ENCODE measurements around the gene TMBIM6.
"Not testable (repeated sequence)": the region's sequence is repeated elsewhere in the genome, so short reads cannot be mapped to it uniquely, and the experiment has no call there.

The TMBIM6 gene

DNA sequence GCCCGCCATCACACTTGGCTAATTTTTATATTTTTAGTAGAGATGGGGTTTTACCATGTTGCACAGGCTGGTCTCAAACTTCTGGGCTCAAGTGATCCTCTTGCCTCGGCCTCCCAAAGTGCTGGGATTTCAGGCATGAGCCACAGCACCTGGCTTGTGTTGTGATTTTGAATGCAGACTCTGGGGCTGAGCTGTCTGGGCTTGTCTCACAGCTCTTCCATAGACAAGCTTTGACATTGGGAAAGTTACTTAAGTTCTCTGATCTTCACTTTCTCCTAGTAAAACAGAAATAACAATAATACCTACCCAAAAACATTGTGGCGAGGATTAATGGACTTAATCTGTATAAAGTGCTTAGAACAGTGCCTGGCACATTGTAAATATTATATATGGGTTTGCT is 36.0 kb downstream of the TMBIM6 start:
- DNase-seq (ENCODE audit: low spot score), result no peak

DNA sequence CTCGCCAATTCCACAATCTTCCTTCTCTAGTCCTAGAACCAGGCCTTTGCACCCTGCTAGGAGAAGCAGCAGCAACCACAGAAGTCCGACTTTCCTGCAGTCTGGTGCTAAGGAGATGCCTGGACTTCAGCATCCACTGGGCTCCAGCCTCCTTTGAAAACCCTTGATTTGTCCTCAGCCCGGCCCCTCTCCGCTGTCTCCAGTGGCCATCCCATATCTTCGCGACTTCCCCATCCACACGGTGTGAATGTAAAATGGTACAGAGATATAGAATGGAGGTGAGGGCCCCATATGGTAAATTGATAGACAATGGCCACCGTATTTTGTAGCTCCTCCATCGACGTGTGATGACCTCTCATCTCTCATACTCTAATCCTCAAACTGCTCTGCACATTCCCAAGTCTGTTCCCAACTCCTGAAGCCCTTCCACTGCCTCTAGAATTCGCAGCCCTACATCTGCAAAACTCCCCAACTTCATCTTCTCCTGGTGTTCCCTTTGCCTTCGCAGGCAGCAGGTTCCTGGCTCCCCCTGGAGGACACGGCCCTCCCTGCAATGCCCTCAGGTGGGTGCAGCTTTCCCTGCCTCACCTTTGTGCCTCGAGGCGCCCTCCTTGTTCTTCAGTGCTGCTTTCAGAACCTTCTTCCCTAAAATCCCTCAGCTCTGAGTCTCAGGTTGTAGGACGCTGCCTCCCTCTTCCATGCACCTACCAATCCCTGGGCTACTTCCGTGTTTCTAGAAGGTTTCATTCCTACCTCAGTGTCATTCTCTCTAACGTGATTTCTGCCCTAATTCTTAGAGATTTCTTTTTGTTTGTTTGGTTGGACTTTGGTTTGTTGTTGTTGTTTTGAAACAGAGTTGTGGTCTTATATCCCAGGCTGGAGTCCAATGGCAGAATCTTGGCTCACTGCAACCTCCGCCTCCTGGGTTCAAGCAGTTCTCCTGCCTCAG is 36.7 kb downstream of the TMBIM6 start:
- DNase-seq (ENCODE audit: low spot score), result no peak

DNA sequence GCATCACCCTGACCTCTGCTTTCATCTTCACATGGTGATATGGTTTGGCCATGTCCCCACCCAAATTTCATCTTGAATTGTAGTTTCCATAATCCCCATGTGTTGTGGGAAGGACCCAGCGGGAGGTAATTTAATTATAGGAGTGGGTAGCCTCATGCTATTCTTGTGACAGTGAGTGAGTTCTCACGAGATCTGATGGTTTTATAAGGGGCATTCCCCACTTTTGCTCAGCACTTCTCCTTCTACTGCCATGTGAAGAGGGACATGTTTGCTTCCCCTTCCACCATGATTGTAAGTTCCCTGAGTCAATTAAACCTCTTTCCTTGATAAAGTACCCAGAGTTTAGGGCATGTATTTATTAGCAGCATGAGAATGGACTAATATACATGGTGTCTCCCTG is 38.2 kb downstream of the TMBIM6 start:
- no peak for DNase-seq (ENCODE audit: low spot score)

DNA sequence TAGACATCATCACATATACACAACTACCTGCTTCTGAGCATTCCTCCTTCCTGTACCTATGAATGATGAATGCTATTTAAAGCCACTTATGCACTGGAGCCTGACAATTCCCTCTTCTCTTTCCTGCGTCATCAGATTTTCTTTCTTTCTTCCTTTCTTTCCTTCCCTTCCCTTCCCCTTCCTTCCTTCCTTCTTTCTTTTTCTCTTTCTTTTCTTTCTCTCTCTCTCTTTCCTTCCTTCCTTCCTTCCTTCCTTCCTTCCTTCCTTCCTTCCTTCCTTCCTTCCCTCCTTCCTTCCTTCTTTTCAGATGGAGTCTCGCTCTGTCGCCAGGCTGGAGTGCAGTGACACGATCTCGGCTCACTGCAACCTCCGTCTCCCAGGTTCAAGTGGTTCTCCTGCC is 39.6 kb downstream of the TMBIM6 start:
- DNase-seq (ENCODE audit: low spot score), result not testable (repeated sequence)

DNA sequence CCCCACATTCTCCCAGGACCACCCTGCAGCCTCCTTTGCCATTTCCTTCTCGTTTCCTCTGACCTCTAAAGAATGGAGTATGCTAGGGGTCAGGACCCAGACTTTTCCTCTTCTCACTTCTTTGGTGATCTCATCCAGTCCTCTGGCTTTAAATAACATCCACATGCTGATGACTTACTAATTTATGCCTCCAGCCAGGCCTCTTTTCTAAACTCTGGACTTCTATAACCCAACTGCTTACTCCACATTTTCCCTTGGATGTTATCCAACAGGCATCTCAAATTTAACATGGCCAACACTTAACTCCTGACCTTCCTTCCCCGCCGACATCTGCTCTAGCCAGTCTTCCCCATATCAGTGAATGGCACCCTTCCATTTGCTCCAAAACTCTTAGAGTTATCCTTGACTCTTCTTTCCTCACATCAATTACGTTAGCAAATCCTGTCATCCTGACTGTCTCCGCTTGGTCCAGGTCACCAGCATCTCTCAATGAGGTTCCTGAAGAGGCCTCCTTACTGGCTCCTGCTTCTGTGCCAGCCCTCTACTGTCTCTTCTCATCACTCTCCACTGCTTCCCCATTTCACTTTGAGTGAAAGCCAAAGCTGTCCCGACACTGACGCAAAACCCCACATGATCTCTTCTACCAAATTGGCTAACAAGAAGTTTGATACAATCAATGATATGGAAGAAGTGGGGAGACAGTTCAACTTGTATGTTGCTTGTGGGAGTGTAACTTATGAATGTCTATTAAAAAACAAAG is 42.7 kb downstream of the TMBIM6 start:
- DNase-seq (ENCODE audit: low spot score), result peak; percentile 58

DNA sequence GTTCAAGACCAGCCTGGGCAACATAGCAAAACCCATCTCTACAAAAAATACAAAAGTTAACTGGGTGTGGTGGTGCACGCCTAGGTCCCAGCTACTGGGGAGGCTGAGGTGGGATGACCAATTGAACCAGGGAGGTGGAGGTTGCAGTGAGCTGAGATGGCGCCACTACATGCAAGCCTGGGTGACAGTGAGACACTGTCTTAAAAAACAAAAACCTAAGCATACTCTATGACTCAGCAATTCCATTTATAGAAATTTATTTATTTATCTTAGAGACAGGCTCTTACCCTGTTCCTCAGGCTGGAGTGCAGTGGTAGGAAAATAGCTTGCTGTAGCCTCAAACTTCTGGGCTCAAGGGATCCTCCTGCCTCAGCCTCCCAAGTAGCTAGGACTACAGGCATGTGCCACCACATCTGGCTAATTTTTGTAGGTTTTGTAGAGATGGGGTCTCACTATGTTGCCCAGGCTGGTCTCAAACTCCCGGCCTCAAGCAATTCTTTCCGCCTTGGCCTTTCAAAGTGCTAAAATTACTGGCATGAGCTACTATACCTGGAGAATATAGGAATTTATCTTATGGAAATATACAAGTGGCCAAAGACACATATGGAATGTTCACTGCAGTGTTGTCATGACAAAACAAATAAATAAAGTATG is 43.5 kb downstream of the TMBIM6 start:
- no peak for DNase-seq (ENCODE audit: low spot score)

DNA sequence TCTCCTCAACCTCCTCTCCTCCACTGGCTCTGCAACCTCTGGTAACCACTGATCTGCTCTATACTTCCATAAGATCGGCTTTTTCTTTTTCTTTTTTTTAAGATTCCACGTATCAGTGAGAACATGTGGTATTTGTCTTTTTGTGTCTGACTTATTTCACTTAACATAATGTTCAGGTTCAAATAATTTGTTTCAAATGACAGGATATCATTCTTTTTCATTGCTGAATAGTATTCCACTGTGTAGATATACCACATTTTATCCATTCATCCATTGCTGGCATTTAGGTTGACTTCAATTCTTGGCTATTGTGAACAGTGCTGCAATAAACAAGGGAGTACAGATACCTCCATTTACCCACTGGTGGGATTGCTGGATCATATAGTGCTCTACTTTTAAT is 46.3 kb downstream of the TMBIM6 start:
- no peak for DNase-seq (ENCODE audit: low spot score)

DNA sequence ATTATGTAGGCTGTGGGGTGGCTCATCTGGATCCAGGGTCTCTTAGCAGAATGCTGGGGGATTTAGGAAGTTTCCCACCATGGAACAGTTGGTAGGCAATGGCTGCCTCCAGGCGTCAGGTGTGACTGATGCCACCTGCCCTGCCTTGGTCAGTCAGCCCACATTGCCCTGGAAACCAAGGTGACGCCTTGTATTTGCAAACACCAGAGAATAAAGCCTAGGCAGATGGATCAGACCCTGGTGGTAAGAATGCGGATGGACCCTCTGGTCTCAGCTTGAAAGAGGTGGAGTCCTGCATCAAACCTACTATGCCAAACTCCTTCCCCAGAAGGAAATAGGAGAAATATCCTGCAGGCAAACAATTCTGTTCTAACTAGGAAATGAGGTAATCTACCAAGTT is 48.6 kb downstream of the TMBIM6 start:
- DNase-seq (ENCODE audit: low spot score), result no peak

DNA sequence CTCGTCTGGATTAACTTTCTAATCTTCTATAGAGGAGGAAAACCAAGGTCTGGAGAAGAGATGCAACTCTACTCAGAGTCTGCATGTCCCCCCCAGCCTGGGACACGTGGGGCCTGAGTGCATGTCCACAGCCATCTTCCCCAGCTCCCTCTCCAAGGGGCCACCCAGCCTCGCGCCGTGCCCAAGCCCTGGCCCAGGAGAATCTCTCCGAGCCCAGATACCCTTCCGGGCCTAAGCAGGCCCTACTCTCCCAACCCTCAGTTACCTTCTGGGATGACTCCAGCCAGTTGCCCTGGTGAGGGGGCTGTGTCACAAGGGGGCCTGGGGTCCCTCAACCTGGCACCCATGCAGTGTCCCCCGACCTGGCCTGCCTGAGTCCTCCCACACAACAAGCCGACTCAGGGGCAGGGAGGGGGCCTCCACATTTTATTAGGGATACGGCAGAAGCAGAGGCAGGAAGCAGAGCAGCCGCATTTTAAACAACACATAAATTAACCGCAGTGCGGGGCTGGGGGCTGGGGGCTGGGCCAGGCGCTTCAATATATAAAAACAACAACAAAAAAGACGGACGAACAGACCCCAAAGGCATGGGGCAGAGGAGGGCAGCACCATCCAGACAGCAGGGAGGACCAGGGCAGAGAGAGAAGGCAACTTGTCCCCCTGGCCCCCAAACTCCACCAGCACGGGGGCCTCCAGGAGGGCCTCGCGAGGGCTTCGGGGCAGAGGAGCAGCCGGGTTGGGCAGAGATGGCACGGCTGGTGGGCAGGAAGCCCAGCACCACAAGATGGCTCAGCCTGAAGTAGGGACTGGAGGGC is 49.6 kb downstream of the TMBIM6 start:
- DNase-seq (ENCODE audit: low spot score), result no peak

DNA sequence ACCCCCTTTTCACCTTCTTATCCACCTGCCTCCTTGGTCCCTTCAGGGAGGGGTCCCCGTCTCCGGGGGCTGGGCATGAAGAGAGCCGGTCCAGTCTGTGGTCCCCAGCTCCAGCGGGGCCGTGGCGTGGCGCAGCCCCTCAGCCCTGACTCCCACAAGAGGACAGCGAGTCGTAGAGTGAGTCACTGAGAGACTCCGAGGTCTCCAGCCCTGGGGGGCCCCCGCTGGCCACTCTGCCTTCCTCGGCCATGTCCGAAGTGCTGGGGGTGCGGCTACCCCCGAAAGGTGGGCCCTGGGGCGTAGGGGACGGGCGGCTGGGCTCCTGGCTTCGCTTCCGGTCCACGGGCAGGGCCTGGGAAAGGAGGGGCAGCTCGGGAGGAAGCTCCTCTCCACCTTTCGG is 50.3 kb downstream of the TMBIM6 start:
- no peak for DNase-seq (ENCODE audit: low spot score)

DNA sequence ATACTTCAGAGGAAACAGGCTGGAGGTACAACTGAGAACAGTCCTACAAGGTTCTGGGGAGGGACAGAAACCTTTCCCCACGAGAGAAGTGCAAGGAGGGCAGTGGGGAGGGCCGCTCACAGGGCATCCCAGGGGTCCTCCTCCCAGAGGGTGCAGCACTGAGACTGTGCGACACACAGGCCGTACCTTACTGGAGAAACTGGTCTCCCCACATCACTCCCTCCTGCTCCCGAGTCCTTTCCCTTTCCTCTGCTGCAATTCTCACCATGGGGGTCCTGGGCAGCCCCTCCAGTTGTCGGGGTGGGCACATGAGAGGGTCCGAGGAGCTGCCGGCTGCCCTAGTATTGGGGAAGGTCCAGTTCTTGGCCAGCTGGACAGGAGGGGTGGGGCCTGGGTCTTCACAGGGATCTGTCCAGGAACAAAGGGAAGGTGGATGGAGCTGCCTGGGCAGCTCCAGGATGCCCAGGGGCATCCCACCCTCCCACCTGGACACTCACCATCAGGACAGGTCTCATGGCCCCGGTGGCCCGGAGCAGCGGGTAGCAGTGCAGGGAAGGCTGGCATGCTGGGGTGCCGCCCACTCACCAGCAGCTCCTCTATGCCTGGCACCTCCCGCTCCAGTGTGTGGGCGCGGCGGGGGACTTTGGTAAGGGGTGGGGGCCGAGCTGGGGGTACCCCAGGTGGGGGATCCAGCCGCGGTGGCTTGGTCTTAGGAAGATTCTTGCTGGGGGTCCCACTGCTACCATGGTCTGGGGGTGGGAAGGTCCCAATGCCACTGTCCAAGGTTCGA is 51.0 kb downstream of the TMBIM6 start:
- no peak for DNase-seq (ENCODE audit: low spot score)

DNA sequence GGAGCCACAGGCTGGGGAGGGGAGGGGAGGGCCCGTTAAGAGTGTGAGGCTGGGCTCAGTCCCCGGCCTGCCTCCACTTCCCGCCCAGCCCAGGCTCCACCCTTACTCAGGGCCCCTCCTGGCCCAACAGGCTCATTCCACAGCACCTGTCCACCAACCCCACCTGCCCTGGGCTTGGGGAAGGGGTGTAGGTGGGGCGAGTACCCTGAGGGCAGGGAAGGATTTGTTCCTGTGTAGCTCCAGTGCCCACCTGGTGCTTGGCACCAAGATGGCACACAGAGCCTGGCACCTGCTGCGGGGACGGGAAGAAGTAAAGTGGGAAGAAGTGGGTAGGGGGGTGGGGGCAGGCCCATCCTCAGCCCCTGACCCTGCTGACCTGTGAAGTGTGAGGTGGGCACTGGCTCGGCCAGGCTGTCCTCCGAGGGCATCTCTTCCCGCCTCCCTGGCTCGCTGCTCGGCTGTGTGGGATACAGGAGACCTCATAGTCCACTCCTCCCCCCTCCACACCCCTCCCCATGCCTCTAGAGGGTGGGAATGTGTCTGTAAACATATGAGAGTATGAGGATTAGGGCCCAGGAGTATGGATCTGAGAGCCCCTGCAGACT is 51.7 kb downstream of the TMBIM6 start:
- DNase-seq (ENCODE audit: low spot score), result no peak

DNA sequence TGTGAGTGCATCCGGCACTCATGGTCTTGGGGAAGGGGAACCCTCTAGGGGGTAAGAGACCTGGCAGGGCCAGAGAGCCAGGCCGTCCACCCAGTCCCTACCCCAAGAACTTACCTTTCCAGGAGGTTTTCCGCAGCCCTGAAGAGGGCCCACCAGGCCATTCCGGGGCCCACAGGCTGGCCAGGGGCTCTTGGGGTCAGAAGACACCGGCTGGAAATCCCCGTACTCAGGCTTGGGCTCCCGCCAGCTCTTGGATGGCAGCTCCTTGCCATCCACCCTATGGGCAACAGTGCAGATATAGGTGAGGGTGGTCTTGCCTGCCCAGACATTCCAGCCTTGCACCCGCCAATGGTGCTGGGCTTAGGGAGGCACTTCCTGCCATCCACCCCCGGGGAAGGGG is 52.3 kb downstream of the TMBIM6 start:
- DNase-seq (ENCODE audit: low spot score), result no peak

DNA sequence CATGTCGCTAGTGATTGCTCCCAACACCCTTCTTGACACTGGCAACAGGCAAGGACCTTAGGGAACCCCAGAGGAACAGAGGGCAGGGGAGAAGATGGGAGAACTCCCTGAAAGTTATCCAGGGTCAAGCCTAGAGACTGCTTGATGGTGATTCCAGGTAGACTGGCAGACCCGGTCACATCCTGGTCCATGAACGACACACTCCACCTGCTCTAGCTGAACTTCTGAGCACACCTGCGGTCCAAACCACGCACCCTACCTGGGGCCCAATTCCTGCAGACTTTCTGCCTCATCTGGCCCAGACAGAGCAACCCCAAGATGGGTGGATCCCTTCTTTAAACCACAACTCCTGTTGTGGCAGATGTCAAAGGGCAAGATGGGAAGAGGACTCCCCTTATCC is 52.7 kb downstream of the TMBIM6 start:
- no peak for DNase-seq (ENCODE audit: low spot score)

DNA sequence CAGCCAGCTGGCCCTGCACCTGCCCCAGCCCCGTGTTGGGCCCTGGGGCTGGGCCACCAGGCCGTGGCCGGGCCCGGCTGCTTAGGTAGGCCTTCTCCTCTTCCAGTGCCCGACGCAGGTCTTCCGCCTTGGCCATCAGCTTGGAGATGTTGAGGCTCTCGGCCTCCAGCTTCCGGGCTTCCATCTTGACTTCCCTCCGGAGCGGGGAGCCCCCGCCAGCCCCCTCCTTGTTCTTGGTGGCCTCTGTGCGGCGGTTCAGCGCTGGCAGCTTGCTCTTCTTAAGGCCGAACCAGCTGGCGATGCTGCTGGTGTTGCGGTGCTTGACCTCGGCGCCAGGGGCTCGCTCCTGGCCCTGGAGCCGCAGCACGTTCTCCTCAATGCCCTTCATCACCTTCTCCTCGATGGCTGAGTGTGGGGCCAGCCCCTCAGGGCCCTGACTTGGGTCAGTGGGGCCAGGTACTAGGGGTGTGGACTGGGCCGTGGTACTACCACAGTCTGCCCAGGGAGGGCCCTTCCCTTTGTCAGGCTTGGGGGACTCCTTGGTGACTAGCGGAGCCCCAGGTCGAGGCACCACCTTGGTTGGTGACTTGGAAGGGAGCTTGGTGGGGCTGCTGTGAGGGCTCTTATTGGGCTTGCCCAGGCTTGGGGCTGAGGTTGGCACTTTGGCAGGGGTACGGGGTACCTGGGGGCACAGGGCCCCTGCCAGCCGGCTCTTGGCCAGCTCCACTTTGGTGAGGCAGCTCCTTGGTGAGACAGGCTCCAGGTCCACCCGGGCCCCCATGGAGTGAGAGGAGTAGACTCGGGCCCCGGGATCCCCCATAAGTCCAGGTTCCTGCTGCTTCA is 53.7 kb downstream of the TMBIM6 start:
- no peak for DNase-seq (ENCODE audit: low spot score)

DNA sequence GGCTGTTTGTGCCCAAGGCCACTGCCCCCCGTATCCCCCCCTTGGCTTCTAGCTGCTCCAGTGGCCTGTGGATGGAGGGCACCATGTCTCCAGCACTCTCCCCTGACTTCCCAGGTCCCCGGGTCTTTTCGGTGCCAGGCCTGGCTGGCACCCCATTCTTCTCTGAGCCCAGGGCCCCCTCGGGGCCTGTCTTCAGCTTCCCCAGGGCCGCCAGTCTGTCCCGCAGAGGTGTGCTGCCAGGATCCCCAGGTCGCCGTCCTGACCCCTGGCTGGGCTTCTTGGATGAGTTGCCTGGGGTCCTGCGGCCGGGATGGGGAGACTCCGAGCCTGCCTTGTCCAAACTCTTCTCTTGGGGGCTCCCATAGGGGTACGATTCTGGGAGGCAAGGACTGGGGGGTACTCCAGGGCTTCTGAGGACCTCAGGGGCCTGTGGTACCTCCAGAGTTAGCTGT is 54.3 kb downstream of the TMBIM6 start:
- DNase-seq (ENCODE audit: low spot score), result no peak

DNA sequence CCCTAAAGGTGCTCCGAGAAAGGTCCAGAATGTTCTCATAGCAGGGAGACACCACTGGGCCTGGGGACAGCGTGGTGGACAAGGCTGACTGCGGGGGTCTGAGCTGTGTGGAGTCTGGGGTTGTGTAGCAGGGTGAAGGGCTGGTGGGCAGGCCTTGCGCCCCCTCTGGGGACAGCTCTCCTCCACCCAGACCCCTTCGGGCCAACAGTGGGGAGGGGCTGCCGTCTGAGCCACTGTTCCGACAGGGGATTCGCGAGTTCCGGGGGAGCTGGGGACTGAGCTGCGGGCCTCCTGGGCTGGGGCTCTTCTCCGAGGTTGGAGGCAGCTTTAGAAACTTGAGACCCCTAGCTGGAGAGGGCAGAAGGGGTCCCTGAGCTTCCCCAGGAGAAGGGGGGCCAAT is 54.8 kb downstream of the TMBIM6 start:
- no peak for DNase-seq (ENCODE audit: low spot score)

DNA sequence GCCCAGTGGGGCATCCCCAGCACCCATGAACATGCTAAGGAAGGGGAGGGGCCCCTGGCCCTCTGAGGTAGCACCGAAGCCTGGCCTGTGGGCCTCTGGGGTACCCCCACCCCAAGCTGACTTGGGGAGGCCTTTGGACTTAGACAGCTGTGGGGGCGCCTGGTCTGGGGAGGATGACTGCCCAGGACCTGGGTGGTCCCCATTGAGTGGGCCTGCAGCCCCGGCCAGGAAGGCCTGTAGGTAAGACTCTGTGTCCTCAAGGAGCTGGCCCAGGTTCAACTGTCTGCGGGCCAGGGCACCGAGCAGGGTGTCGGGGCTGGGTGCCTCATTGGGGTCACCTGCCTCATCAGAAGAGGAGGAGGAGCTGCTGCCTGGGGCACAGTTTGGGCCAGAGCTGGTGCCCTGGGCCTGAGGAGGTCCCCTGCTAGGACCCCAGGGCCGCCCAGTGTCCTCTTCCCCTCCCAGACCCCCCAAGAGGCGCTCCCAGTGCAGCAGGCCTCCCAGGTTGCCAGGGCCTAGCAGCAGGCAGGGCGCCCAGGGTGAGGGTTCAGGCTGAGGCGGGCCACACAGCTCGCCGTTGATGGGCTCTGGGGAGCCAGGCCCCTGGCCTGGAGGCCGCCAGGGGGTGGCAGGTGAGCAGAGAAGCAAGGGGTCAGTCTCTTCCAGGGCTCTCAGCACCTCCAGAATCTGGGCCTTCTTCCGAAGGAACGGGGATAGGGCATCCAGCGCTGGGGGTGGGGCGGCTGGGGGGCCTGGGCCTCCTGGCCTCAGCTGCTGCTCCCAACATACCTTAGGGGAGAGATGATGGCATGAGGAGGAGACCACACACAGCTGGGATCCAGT is 55.5 kb downstream of the TMBIM6 start:
- no peak for DNase-seq (ENCODE audit: low spot score)

DNA sequence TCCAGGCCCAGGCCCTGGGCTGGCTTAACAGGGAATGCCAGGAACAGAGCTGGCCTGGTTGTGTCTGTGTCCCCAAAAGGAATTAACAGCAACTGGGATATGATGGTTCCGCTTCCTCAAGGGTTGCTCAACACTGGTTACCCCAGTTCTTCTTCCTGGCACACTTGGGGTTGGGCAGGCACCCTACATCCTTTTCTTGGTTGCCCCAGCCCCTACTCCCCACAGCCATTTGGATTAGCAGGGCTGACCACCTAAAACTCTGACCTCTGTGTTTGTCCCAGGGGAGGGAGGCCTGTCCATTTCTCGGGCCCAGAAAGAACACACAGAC is 56.1 kb downstream of the TMBIM6 start:
- DNase-seq (ENCODE audit: low spot score), result no peak

Measured in pons (tissue), 1 donor.